Measurements from ENCODE around the gene ENPP6.

GRCh38 chr4:184061582-184061981, 156.1 kb downstream of the ENPP6 start:
- no peak for TF ChIP-seq CTCF (IDR thresholded peaks at IDR 0.05; ENCODE audit: low read length)
- TF ChIP-seq EZH2 (optimal IDR thresholded peaks at IDR 0.05; ENCODE audit: low read depth, low read length), result no peak
